Hypothalamus (tissue), 51 donors: ENCODE results near the gene CDS2.

Experiments used
- DNase-seq, 51 donors: peaks; one replicate each; lab custom pipeline; 2025; lab: John Stamatoyannopoulos, UW

Gene CDS2

DNA sequence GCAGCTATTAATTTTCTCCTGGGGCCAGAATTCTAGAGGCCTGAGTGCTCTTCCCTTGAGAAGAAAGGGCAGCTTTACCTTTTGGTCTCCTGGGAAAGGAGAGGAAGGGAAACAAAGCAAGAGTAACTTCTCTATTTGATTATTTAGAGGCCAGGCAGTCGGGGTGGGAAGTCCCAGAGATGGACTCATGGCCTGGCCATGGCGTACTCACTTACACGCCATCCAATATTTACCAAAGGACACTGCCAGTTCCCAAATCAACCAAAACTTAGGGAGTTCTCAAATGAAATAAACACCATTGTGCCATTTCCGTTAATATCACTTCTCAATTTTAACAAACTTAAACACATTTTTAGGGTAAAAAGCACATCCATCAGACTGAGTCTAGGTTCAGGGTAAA is 76.6 kb downstream of the CDS2 start:
- DNase-seq: no peak

DNA sequence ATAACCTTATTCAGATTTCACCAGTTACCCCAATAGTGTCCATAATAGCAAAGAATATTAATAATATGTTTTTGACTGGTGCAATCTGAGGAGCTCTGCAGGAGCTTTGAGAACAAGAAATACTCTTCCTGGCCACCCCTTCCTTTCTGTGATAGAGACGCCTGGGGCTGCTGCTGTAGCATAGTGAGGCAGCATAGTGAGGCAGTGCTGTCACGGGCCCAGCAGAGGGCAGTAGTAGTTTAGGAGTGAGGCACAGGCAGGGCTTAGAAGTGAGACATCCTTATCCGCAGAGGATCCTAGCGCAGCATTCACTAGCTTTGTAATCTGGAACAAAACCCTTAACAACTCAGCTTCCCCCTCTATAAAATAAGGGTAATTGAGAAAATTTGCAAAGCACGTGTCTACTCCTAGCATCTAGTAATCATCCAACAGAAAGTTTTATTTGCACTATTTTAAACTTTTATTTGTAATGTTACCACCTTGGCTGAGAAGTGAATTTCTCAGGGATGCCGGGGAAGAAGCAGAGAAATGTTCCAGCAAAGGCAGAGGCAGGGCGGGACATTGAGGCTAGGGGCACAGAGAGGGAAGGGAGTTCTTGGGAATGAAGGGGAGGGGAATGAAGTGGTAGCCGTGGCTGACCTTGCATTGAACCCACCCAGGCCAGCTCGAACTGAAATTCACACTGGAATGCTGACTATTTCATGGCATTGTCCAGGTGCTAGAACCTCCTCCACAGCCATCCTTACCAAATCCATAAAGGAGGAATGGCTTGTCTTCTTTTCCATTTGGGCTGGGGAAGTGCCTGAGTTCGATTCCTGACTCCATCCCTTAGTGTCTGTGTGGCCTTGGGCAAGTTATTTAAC is 78.8 kb downstream of the CDS2 start:
- DNase-seq: peak in 45 of 51 donors; percentile 2 to 85 (median 62)

DNA sequence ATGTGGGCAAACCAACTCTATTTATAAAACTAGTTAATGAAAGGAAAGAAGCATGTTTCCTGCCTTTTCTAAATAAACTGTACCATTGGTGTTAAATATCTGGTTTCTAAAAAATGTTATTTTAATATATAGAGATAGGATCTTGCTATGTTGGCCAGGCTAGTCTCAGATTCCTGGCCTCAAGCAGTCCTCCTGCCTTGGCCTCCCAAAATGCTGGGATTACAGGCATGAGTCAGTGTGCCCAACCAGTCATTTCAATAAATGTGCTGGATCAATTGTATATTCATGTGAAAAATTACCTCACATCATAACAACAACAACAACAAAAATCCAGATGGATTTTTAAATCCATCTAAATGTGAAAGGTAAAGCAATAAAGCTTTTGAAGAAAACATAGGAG is 80.3 kb downstream of the CDS2 start:
- no peak for DNase-seq

DNA sequence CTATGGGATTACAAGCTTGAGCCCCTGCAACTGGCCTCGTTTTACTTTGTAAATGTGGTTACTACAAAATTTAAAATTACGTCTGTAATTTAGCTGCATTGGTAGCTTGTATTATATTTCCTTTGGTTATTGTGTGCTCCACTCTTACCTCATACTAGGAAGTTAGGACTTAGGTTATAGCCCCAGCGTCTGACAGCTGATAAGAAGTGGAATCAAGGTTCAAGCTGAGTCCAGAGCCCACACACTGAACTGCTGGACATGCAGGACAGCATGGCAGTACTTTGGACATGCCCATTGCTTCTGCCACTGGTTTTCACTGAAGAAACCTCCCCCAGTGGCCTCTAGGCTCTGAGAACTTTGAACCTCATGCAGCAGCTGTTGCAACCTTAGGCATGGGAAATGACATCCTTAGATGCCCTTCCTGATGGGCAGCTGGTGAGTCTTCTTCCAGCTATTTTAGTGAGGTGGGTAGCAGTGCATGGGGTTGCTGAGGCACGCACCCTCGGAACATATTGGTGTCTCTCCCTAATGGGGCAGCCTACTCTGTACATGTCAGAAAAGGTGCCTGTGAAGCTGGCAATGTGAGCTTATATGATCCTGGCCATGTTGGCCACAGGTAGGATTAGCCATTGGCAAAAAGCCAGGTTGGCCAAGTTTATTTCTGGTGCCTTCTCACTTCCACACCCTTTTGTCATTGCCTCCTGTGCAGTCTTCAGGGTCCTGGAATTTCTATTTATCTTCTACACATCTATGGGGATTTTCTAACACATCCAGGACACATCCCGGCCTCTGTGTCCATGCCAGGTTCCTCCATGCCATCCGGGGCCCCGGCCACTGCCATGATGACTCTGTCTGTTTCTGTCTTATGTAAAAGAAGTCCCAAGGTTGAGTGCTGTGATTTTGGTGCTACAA is 85.3 kb downstream of the CDS2 start:
- DNase-seq: no peak

DNA sequence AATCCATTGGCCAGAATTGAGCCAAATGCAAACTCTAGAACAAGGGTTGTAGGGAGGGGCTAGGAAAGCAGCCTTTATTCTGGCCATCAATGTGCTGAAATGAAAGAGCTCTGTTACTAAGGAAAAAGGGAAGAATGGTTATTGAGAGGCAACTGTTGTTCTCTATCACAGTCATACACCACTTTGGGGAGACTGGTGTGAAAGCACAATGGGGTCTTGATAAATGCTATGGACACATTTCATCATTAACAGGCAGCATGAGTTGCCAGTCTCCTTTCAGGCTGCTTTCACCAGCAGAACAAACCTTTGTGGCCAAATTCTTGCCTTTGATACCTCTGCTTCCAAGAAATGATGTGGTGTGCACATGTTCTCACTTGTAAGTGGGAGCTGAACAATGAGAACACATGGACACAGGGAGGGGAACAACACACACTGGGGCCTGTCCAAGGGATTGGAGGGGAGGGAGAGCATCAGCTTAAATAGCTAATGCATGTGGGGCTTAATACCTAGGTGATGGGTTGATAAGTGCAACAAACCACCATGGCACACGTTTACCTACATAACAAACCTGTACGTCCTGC is 86.2 kb downstream of the CDS2 start:
- peak in 10 of 51 donors; percentile 10 to 59 (median 33) for DNase-seq

DNA sequence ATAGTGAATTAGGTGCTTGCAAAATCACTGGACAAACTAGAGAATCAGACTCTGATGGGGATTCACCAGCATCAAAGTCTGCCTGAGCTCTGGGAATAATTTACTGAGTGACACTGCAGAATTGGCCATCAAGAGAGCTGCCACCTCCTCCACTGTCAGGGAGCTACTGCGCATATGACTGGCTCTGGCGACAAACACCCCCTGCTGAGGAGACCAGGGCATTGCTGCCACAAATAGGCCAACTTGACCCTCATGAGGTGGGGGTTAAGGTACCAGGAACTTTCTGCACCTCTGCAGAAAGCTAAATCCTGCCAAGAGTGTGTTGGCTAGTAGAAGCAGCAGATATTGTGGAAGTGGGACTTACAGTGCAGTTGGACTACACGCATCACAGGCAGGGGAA is 88.0 kb downstream of the CDS2 start:
- DNase-seq: no peak

DNA sequence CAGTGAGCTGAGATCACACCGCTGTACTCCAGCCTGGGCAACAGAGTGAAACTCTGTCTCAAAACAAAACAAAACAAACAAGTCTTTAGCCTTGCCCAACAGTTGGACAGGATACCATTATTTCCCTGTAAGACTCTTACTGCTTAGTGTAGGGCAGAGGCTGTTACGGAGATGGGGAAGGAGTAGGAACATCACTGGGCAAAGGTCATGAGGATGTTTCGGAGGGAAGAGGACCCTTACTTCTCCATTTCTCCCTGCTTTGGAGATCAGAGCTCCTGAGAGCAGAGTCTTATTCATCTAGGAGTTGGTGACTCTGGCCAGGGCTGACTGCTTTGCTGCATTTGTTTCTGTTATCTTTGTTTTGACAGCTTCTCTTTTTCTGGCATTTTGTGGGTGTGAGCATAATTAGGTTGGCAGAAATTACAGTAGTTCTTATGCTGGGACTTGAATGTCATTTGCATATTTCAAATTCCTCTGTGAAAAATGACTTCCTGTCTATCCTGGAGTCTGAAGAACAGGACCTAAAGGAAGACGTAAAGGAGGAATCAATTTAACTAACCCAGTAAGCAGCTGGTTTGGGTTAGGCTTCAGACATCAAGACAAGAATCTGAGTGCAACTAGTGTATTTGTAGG is 89.0 kb downstream of the CDS2 start:
- no peak for DNase-seq

DNA sequence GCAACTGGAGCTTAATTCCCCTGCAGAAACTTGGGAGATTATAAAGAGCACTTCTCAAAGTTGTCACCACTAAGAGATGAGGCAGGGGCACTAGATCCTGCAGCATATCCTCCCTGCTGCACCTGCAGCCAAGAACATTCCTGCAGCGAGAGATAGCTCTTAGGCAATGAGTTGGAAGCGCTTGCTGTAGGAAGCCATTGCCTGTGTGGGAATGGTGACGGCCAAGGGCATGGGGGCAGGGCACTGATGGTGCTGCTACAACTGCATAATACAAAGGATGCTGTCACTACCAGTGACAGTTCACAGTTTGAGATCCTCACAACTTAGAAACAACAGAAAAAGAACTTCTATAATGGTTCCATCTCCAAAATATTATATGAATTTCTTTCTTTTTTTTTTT is 89.9 kb downstream of the CDS2 start:
- peak in 16 of 51 donors; percentile 12 to 51 (median 30) for DNase-seq

DNA sequence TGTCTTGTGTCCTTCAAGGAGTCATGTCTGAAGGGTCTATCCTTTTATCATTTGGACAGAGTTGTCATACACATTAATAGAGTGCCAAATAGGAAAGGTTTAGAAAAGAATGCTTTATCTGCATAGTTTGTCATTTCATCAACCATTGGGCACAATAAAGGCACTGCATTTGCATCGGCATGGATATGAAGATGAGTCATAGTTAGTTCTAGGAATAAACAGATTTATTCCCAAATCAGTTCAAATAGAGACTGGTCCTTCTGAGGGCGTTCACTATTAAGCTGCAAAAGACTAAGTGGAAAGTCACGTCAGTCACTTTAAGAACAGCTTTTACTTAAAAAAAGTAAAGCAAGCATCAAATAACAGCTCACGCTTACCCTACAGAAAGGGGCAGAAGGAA is 90.8 kb downstream of the CDS2 start:
- no peak for DNase-seq

DNA sequence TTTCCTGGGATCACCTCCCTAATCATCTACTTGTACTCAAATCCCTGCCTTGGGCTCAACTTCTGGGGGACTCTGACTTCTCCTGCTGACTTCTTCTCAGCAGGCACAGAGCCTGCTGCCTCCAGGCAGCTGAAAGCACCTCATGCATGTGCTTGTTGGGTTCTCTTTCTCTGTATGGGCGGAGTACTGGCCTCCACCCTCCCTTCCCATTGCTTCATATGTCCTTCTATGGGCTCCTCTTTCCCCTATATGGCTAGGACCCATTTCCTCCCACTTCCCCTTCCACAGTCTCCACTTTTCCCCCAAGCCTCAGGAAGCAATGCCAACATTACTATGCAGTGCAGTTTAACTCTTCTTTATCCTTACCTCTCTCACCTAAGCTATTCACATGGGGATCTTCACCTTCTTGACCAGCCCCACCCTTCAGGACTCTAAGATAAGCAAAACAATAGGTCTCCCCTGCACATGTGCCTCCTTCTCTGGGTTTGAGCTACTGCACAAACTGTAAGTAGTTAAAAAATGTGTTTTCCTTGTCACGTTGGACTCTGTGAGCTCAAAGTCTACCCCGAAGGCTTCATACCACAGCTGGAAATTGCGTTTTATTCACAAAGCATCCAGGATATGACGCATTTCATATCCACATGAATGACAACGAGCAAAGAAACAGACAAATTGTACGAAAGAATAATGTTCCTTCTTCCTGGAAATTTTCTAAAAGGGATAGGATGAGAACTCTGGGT is 93.7 kb downstream of the CDS2 start:
- DNase-seq: no peak

DNA sequence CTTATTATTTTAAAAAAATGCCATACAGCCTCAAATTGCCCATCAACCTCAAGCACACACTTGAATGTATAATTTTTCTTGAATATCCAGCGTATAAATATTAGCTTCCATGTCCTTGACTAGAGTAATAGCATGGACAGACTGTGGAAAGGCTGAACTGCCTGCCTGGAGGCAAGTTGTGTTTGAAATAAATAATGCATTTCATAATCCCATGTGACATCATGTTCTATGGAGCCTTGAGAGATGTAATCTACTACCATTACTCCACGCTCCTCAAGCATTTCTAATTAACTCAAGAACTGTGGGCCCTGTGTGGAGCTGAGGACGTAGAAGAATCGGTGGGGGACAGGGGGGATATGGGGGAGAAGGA is 94.2 kb downstream of the CDS2 start:
- no peak for DNase-seq

DNA sequence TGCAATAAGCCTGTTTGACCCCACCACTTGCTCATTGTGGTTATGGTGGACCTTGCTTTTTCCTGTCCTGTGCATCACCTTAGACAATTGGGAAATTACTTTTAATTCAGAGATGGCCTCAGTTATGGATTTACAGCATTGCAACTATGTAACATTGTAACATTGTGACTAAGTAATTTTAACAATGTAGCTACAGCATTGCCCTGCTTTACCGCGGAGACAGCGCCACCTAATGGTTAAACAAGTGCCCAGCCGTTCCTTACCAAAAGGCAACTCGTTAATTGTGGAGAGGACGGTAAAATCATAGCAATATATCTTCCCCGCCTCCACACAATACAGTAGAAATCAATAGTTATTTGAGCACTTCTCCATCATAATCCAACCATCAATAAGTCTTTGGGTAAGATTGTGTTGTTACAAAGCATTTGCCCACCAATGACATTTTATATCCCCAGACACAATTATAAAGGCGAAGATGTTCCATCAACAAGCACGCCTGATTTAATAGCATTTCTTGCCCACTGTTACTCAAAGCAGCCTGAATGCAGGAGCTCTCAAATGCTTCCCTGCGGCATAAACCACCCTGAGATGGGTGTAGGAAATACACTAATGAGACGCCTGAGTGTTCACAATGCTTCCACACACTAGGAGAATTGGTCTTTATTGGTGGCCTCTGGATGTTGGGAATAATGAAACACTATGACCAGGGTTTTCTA is 96.3 kb downstream of the CDS2 start:
- DNase-seq: peak in 28 of 51 donors; percentile 9 to 77 (median 51)

DNA sequence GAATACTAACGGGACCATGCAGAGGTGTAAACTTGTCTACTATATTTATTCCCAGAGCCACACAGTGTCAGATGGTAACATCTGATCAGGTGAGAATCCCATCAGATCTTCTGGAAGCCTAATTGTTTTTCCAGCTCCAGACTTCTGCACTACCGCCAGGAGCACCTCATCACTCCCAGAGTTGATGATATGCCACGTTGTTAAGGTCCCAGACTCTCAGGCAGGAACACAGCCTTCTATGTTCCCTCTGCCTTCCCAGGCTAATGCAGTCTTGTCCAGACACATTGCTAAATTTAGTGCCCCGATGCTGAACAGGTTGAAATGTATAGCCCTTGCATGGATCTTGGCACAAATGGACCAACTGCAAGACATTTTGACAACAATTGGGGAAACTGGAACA is 103.7 kb downstream of the CDS2 start:
- no peak for DNase-seq

DNA sequence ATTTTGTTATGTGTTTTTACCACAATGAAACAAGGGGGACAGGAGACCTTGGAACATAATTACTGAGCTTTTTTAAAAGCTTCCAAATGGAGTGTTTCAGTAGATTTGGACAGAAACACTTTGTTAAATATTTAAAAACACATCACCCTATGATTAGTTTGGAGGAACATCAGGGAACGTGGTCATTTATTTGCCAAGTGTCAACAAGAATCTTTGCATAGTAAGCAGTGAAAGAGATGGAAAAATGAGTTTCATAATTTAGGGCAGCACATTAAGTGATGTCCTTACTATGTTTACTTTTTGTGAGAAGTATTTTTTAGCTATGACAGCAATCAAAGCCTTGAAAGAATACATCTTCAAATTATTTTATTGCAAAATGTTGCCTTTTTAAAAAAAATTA is 107.3 kb downstream of the CDS2 start:
- DNase-seq: no peak

DNA sequence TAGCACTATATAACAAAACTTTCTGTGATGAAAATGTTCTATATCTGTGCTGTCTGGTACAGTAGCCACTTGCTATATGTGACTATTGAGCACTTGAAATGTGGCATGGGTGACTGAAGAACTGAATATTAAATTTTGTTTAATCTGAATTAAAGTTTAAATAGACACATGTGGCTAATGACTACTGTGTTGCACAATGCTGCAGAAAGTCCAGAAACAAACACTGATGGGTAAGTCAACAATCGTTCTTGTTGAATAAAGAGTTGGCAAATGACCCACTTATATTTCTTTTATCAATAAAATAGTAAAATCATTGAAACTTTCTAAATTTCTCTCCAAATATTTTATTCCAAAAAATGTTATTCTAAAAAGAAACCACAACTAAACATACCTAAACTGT is 108.2 kb downstream of the CDS2 start:
- no peak for DNase-seq
